NOMO-1 treated with DMSO at 0.1 percent for 48 hours (cell line): ENCODE results near the gene LRGUK.

Source experiments
- DNase-seq: peaks from one replicate; lab custom pipeline; 2025; ENCODE audit not compliant: unreplicated experiment; lab: John Stamatoyannopoulos, UW

The LRGUK gene

GRCh38 chr7:134122980-134123379 is 4.2 kb upstream of the LRGUK start:
- no peak for DNase-seq

GRCh38 chr7:134126146-134126545 is 994 bp upstream of the LRGUK start:
- DNase-seq: no peak

DNA sequence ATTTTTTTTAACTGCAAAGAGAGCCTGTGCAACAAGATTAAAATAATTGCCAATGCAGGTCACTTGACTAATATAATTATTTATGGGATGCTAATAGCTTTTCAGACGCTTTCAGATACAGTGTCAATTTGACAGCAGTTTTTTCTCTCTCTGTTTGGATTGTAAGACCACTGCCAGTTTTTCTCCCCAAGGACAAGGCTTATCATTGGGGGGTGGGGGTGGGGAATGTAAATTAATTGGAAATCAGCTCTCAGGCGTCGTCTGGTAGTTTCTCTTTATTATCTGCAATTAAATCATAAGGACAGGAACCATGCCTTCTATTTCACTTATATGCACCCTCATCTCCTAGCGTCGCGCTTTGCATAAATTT is 559 bp upstream of the LRGUK start:
- DNase-seq: no peak

DNA sequence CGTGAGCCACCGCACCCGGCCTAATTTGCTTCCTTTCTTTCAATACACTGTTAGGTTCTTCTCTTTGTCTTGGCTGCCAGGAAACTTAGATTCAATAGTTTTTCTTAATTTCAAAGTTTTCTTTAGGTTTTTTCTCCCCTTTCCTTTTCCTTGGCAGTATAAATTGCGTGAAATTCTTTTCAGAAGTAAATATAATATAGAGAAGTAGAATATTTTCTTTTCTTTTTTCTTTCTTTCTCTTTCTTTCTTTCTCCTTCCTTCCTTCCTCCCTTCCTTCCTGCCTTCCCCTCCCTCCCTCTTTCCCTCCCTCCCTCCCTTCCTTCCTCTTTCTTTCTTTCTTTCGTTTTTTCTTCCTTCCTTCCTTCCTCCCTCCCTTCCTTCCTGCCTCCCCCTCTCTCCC is 1.7 kb downstream of the LRGUK start:
- DNase-seq: no peak

GRCh38 chr7:134129856-134130523 is 2.9 kb downstream of the LRGUK start:
- DNase-seq: peak; percentile 24

- no peak for DNase-seq
These were observed 6.9 kb downstream of the LRGUK start for GRCh38 chr7:134134004-134134403.

DNA sequence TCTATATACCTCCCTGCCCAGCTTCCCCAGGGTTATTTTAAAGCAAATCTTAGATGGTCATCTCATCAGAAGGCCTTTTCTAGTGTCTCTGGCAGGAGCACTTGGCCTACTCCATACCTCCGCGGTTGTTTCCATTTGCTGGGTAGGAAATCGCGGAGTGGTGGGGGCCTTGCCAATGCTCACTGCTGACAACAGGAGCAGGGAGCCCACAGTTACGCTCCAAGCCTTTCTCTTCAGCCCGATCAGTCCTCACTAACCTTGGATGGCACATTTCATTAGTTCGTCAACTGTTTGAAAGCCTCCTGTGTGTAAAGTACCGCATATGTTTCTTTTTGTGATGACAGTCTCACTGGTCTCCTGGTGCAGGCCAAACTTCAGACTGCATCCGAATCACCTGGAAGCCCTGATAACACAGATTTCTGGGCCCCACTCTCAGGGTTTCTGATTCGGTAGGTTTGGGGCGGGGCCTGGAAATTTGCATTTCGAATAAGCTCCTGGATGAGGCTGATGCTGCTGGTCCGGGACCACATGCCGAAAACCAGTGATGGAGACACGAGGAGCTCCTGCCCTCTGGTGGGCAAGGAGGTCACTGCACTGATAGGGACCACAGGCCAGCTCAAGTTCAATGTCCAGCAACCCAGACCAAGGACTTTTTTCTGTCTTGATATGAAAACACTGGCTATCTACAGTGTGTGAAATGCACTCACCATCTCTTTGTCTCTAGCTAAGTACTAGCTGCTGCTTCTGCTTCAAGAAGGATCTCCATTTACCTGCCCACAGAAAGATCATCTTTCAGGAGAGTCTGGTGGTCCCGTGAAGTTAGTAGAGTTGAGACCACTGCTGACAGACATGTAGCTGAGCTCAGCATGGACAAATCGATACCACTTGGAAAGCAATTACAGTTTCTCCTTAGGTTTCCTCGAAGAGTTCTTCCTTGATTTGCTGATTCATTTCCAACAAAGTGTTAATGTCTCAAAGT is 14.0 kb downstream of the LRGUK start:
- no peak for DNase-seq

GRCh38 chr7:134141868-134142264 is 14.7 kb downstream of the LRGUK start:
- DNase-seq: no peak

DNA sequence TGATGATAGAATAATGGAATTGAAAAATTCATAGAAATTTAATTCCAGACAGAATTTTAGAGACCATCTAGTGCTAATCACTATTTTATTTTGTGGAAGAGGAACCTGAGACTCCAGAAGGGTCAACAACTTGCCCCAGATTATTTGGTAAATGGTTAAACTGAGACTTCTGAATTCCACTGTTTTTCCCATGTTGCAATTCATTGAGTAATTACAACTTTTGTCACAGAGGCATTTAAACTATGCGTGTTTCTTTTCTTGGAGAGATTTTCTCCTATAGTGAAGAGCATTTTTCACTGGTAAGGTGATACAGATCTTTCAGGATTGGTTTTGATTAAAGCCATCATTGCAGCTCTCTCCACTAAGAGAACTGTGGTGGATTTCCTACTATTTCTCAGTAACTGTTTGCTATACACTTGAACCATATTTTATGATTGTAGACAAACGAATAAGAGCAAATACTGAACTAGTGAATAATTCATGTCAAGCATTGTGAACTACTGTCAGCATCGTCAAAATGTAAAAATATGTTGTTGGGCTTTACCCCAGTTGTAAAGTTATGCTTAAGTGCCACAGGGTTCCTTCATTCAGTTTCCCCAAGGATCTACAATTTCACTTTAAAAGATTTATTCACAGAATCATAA is 26.5 kb downstream of the LRGUK start:
- no peak for DNase-seq

GRCh38 chr7:134154581-134155130 is 27.5 kb downstream of the LRGUK start:
- no peak for DNase-seq

GRCh38 chr7:134155206-134155605 is 28.1 kb downstream of the LRGUK start:
- no peak for DNase-seq

- DNase-seq: no peak
These were observed 28.7 kb downstream of the LRGUK start for GRCh38 chr7:134155871-134156270.

DNA sequence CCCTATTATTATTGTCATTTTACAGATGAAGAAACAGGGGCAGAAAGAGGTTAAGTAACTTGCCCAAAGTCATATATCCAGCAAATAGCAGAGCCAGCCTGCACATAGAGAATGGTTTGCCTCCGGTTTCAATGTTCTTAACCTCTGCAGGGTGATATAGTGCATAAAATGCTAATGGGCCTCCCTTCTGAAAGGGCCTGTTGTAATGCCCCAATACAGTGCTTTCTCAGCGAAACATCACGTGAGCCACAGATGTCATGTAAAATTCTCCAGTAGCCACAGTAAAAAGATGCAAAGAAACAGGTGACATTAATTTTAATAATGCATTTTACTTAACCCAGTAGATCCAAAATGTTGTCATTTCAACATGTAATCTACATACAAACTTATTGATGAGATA is 38.1 kb downstream of the LRGUK start:
- no peak for DNase-seq

DNA sequence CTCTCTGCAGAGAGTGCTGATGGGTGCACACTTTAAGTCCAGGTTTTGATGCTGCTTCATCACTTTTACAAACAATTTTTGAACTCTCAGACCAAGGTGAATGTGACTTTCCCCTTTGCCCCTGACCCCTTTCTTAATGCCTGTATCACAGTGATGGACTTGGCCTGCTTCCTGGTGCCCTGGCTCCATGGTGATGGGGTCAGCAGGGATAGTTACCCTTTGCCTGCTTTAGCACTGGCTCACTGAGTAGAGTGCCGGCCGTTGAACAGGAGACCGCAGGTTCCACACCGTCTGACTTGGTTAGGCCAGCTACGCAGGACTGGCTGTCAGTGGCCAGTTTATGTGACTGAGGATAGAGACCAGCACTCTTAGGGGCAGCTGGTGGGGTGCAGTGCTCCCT is 40.1 kb downstream of the LRGUK start:
- no peak for DNase-seq

- DNase-seq: no peak
These were observed 40.7 kb downstream of the LRGUK start for GRCh38 chr7:134167841-134168240.

GRCh38 chr7:134174795-134175261 is 47.7 kb downstream of the LRGUK start:
- DNase-seq: peak; percentile 85

DNA sequence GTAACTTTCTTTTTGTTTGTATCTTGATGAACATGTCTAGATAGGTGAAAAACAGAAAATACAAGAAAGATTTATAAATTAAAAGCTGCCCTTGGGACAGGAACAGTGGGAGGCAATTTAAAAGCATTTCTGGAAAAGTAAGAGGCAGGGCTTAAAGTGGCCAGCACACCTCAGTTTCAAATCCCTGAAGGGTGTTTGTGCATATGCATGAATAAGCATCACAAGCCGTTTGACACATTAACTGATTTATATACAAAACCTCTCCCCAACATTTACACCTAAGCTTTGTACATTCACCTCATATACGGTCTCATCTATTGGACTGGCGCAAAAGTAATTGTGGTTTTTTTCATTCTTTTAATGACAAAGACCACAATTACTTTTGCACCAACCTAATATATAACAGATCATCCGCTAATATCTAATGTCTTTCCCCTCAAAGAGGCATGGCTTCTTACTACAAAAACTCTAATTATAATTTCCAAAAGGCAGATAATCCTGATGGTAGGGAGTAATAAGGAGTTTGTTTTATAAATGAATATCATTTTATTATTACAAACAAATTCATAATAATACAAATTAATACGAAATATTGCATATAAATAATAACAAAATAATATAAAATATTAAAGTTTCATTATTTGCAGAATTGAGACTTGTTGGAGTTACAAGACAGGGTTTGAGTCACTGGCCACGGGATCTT is 48.3 kb downstream of the LRGUK start:
- DNase-seq: no peak

- no peak for DNase-seq
These were observed 48.9 kb downstream of the LRGUK start for GRCh38 chr7:134176037-134176350.

- no peak for DNase-seq
These were observed 52.2 kb downstream of the LRGUK start for GRCh38 chr7:134179036-134180011.

GRCh38 chr7:134180376-134180775 is 53.2 kb downstream of the LRGUK start:
- DNase-seq: no peak
